Measurements from ENCODE around the gene DTNBP1. TPM values are rescaled to one million over a fixed set of nuclear protein-coding genes. Genes with fewer than 3 reads are reported as not detected.

The DTNBP1 gene
- total and polyA plus RNA-seq, 2 of the 13 experiments (the other 11 are each of a cell fraction or from before 2014, with no cell fraction given) = 6.6 to 19.1 TPM

GRCh38 chr6:15509335-15509933 is 153.4 kb downstream of the DTNBP1 start (continued):
- TF ChIP-seq ZNF350 (CRISPR knock-in tag; IDR thresholded peaks at IDR 0.05; ENCODE audit: borderline replicate concordance, low read depth) = no peak

DNA sequence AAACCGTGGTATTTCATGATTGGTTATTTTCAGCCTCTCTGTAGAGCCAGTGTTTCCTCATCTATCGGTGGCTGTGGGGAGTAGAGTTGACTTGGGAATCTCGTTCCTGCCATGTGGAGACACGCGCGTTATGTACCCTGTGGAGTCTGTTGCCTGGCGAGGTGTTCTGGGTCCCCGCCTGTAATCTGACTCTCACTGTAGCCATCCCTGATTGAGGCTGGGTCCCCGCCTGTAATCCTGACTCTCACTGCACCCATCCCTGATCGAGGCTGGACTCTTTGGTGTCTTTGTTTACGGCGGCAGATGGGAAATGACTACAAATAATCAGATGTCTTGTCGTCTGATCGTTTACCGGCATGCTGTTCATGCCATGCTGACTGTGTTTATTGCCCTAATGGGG is 153.9 kb downstream of the DTNBP1 start:
- Histone ChIP-seq H3K4me3 (replicated peaks in 1 of 3; ENCODE audit: insufficient read depth in 1 of 3, low read depth in 2 of 3, low read length in 3 of 3) (no peak overlapping the region), H3K4me1 (ENCODE audit: insufficient read depth, low read length) (peaks cover 26% of the 10 kb centered on the region), H3K36me3 (replicated peaks in 1 of 2; ENCODE audit: control insufficient read depth in 1 of 2, insufficient read depth in 2 of 2, low read length in 2 of 2) (peaks cover 23 to 44% of the 10 kb centered on the region in 2 experiments), H3K4me2 (ENCODE audit: low read depth, low read length) (no peak overlapping the region), H2AFZ (ENCODE audit: low read length) (no peak overlapping the region), H4K20me1 (ENCODE audit: insufficient read depth, low read length) (peaks cover 9% of the 10 kb centered on the region; the same call in 1 of the 2 replicates), H3K79me2 (ENCODE audit: insufficient read depth, low read length) (no peaks in the 10 kb centered on the region), H3K27me3 (ENCODE audit: control insufficient read depth in 1 of 2, insufficient read depth in 2 of 2, low read length in 2 of 2) (no peaks in the 10 kb centered on the region), H3K9ac (ENCODE audit: insufficient read depth, low read depth, low read length) (no peak overlapping the region), H3K27ac (ENCODE audit: extremely low read length, insufficient read depth, low read length) (no peak overlapping the region), H3K9me3 (ENCODE audit: low read length) (no peaks in the 10 kb centered on the region)
- CTCF ChIA-PET (ENCODE audit: low intra/inter-chr PET ratio, low total read pairs) = no interaction called here
- BruUV-seq (replicated peaks) = no TSS peak
- ATAC-seq = no peak
- 96% methylated on average over 15 of the region's 15 CpGs for WGBS (ENCODE audit: low lambda C conversion rate)
- in situ Hi-C loops (cut with HindIII; ENCODE audit: extremely low pct_ligation_motif_present, low pct_unique_long_range_greater_than_20kb) (no loop called here), intact Hi-C loops (cut with micrococcal nuclease; ENCODE audit: unreplicated experiment) (no loop called here)
- no peak for TF ChIP-seq SATB2 (CRISPR knock-in tag; IDR thresholded peaks at IDR 0.05)
- no peak for TF ChIP-seq REXO4 (CRISPR knock-in tag; IDR thresholded peaks at IDR 0.05; ENCODE audit: borderline replicate concordance)
- no peak for TF ChIP-seq ZNF567 (CRISPR knock-in tag; IDR thresholded peaks at IDR 0.05; ENCODE audit: borderline replicate concordance)
- TF ChIP-seq KMT2A (CRISPR knock-in tag; IDR thresholded peaks at IDR 0.05) = no peak
- no peak for TF ChIP-seq MATR3 (CRISPR knock-in tag; IDR thresholded peaks at IDR 0.05)
- TF ChIP-seq, protein P1, sequence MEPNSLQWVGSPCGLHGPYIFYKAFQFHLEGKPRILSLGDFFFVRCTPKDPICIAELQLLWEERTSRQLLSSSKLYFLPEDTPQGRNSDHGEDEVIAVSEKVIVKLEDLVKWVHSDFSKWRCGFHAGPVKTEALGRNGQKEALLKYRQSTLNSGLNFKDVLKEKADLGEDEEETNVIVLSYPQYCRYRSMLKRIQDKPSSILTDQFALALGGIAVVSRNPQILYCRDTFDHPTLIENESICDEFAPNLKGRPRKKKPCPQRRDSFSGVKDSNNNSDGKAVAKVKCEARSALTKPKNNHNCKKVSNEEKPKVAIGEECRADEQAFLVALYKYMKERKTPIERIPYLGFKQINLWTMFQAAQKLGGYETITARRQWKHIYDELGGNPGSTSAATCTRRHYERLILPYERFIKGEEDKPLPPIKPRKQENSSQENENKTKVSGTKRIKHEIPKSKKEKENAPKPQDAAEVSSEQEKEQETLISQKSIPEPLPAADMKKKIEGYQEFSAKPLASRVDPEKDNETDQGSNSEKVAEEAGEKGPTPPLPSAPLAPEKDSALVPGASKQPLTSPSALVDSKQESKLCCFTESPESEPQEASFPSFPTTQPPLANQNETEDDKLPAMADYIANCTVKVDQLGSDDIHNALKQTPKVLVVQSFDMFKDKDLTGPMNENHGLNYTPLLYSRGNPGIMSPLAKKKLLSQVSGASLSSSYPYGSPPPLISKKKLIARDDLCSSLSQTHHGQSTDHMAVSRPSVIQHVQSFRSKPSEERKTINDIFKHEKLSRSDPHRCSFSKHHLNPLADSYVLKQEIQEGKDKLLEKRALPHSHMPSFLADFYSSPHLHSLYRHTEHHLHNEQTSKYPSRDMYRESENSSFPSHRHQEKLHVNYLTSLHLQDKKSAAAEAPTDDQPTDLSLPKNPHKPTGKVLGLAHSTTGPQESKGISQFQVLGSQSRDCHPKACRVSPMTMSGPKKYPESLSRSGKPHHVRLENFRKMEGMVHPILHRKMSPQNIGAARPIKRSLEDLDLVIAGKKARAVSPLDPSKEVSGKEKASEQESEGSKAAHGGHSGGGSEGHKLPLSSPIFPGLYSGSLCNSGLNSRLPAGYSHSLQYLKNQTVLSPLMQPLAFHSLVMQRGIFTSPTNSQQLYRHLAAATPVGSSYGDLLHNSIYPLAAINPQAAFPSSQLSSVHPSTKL (CRISPR knock-in tag; IDR thresholded peaks at IDR 0.05) = no peak
- TF ChIP-seq ZC3H13 (CRISPR knock-in tag; IDR thresholded peaks at IDR 0.05) = no peak
- TF ChIP-seq ZNF256 (CRISPR knock-in tag; conservative IDR thresholded peaks at IDR 0.05) = no peak
- no peak for TF ChIP-seq TBX3 (IDR thresholded peaks at IDR 0.05; ENCODE audit: borderline replicate concordance)
- no peak for TF ChIP-seq MAFF (IDR thresholded peaks at IDR 0.05; ENCODE audit: low read depth, low read length)
- no peak for TF ChIP-seq AGO1 (IDR thresholded peaks at IDR 0.05; ENCODE audit: low read depth, low read length, poor library complexity, severe bottlenecking)
- no peak for TF ChIP-seq ZSCAN31 (CRISPR knock-in tag; IDR thresholded peaks at IDR 0.05; ENCODE audit: low read depth)
- no peak for TF ChIP-seq ZNF337 (CRISPR knock-in tag; IDR thresholded peaks at IDR 0.05; ENCODE audit: borderline replicate concordance, low read depth)
- no peak for TF ChIP-seq PHF8 (CRISPR knock-in tag; IDR thresholded peaks at IDR 0.05)
- no peak for DNase-seq (ENCODE audit: low spot score)
- FAIRE-seq = no peak
- POLR2A ChIA-PET = no interaction called here

All from HepG2 (cell line).